GM18867 (cell line): ENCODE data around the gene FAM222B.
A peak's percentile ranks its signal among the peaks of the same experiment; 100 is the strongest.
"Not testable (repeated sequence)": the region's sequence is repeated elsewhere in the genome, so short reads cannot be mapped to it uniquely, and the experiment has no call there.

ENCODE experiments used
- ATAC-seq: cut with Tn5 transposase; IDR thresholded peaks from one replicate; pipeline ENCODE4 v1.9.1; 2021; ENCODE audit warnings: mild to moderate bottlenecking, moderate library complexity; ENCODE audit not compliant: unreplicated experiment

FAM222B gene

DNA sequence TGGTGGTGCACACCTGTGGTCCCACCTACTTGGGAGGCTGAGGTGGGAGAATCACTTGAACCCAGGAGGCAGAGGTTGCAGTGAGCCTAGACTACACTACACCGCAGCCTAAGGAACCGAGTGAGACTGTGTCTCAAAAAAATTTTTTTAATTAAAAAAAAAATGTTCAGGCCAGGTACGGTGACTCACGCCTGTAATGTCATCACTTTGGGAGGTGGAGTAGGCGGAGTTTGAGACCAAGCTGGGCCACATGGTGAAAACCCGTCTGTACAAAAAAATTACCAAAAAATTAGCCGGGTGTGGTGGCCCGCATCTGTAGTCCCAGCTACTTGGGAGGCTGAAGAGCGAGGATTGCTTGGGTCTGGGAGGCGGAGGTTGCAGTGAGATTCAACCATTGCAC, 3.6 kb upstream of the FAM222B start:
- ATAC-seq = no peak

DNA sequence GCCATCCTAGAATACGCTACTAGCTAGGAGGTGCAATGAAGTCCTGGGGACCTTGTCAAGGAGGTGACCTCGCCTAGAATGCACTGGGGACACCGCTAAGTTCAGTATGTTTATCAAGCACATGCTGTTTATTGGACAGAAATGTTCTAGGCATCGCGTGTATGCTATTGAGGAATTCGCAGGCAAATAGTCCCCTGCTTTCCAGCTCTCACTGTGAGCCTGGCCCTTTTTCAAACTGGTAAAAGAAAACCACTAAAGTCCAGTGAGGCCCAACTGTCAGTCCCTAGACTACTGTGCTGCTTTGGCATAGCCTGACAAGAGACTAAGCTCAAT, 1.2 kb upstream of the FAM222B start:
- ATAC-seq = no peak

DNA sequence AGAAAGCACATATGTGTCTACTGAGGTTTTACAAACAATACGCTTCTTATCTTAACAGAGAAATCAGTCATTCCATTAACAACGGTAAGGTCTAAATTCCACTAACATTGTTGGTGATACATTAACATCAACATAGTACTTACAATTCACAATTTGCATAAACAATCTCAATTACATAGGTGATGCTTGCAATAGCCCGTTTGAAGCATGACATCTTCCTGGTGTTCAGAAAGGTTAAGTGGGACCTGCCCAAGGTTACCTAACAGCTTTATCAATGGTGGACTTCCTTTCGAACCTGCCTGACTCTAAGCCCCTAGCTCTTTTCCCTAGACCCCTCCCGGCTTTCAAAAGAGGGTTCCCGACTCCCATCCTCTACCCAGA, 699 bp downstream of the FAM222B start:
- ATAC-seq = peak; percentile 22

DNA sequence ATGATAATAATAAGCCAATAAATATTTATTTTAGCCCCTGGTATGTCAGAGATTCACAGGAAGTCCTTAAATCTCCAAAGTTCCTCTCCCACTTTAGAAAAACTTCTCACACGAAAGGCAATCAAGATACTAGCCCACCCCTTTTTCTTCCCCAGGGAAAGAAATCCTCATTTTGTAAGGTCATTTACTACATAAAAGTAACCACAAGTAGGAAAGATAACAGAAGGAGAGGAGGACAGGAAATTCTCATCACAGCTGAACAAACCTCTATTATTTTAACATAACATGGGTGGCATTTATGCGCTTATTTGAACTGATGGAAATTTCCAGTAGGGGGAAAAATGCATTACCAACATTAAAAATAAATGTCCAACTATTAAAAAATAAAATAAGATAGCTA, 3.4 kb downstream of the FAM222B start:
- ATAC-seq = no peak

DNA sequence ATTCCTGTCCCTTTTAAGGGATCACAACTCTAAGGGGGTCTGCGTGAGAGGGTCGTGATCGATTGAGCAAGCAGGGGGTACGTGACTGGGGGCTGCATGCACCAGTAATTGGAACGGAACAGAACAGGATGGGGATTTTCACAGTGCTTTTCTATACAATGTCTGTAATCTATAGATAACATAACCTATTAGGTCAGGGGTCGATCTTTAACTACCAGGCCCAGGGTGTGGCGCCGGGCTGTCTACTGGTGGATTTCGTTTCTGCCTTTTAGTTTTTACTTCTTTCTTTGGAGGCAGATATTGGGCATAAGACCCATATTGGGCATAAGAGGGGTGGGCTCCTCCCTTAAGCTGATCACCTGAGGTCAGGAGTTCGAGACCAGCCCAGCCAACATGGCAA, 6.0 kb downstream of the FAM222B start:
- not testable (repeated sequence) for ATAC-seq

DNA sequence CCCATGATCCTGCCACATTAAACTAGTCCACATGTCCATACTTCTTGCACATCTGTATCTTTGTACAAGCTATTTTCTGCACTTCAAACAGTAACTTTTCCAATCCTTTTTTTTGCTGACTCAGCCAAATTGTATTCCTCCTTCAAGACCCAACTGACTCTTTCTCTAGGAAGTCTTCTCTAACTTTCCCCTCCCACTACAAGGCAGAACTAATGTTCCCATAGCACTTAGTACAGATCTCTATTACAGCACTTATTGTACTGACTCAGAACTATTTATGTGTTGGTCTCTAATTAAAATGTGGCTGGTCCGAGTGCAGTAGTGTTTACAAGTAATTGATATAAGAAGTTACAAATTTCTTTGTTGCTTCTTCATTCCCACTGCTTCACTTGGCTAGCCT, 8.2 kb downstream of the FAM222B start:
- no peak for ATAC-seq

DNA sequence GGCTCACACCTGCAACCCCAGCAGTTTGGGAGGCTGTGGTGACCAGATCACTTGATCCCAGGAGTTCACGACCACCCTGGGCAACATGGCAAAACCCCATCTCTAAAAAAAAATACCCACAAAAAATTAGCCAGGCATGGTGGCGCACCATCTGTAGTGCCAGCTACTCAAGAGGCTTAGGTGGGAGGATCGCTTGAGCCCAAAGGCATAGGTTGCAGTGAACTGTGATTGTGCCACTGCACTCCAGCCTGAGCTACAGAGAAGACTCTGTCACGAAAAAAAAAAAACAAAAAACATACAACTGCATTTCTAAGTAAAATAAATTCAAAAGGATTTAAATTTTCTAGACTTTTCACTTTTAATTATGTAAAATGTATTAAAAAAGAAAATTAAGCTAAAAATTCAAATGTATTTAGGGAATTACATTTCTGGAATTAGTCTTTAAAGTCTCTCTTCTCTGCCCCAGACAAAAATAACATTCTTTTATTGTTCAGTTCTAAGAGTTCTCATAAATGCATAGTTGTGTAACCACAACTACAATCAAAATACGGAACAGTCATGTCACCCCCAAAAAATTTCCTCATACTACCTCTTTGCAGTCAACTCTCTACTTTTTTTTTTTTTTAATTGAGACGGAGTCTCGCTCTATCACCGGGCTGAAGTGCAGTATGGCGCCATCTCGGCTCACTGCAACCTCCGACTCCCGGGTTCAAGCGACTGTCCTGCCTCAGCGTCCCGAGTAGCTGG, 14.1 kb downstream of the FAM222B start:
- no peak for ATAC-seq

DNA sequence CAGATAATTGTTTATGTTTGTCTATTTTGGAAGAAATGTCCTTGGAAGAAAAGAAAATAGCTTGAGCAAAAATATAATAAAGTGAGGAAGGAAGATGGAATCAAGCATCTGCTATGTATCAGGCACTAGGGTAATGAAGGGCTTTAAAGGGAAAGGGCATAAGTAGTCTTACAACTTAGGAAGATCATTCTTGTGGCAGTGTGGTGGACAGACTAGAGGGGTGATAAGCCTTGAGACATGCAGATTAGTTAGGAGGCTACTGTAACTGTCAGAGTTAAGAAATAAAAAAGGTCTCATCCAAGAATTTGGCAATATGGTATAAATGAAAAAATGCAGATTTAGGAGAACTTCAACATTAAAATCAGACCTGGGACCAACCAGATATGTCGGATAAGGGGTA, 14.9 kb downstream of the FAM222B start:
- ATAC-seq = no peak

DNA sequence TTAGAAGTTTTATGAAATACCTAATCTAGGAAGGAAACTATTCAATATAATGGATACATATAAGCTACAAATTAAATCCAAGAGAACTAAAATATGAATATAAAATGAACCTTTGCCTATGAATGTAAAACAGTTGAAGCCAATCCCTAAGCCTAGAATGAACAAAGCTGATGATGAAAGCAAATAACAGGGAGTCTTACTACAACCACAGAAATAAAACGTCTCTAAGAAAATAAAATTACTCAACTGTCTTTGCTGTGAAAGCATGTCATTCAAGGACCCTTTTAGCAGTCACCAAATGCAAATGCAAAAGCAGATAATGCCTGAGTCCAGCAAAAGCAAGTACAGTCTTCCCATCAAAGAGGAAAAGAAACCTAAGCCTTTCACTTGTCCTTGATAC, 23.0 kb downstream of the FAM222B start:
- ATAC-seq = no peak

DNA sequence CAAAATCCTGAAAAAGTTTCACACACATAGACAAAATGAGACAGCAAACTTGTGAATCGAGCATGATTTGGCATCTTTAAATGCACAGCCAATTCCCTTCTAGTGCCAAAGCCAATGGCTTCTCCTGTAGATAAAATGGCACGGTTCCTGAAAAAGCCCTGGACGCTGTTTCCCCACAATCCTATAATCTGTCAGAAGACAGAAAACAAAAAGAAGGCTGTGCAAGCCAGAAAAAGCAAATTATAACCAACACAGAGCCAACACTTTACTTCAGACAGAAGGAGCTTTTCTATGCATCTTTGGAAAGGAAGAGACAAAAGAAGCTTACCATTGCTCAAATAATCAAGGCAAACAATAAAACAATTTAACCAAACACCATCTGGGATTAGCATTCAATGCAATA, 23.8 kb downstream of the FAM222B start:
- no peak for ATAC-seq

DNA sequence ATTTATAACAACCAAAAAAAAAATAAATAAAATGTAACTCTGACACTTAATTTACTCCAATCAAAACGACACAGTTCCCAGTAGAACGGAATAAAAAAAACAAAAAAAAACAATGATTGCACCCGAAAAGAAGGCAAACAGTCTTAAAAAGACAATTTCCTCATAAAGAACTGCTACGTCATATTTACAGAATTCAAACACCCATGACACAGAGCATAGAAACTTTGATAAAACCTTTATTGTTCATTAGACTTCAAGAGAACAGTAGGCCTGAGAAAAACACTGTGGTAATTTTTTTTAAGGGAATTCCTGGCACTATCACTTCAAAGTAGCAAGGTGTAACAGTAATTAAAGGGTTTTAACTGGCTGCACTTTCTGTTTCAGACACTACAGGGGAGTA, 26.1 kb downstream of the FAM222B start:
- no peak for ATAC-seq

DNA sequence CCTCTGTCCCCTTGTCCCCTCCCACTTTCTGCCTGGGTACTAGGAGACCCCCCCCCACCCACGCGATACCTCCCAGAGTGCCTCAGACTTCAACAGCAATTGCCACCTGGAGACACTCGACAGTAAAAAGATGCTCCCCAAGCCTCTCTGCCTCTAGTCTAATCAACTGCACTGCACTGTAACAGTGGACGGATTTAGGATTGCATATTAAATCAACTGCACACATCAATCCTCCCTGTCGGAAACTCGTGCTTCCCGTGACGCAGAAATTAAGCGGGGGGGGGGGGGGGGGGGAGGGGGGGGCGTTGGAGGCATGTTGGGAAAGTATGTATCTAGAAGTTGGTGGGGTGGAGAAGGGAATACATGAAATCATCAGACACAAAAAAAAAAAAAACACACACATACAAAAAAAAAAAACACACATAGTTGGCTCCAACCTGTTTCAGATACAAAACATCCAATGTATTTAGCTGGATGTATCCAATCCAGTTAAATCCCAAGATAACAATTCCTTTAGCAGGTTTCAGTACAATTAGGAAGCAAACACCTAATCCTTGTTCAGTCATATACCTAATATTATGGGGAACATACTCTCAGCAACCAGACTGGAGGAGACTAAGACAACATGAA, 29.7 kb downstream of the FAM222B start:
- ATAC-seq = no peak

DNA sequence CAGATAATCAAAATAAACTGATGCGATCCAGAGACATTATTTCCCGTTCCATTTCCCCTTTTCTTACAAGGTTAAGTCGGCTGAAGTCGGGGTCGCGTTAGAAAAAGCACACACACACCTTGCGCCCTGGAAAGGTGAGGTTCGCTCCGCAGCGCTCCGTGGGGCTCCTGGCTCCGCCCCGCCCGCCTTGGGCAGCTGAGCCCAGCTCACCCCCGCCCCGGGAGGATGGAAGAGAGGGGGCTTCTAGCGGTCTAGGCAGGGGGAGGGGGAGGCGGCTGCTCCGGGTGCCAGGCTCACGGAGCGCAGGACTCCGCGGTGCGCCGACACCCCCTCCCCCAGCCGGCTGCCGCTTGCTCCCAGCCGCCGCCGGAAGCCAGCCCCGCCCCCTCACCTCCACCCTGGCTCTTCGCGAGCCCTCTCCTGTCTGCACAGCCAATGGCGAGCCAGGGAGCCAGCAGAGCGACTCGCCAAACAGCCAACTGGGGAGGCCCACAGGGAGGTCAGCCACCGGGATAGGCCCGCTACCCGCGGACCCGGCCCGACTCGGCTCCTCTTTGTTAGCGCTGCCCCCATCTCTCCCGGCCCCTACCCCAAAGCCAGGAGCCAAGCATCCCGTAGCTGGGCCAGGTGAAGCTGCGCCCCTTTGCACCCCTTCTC, 30.4 kb downstream of the FAM222B start:
- ATAC-seq = peak; percentile 99

DNA sequence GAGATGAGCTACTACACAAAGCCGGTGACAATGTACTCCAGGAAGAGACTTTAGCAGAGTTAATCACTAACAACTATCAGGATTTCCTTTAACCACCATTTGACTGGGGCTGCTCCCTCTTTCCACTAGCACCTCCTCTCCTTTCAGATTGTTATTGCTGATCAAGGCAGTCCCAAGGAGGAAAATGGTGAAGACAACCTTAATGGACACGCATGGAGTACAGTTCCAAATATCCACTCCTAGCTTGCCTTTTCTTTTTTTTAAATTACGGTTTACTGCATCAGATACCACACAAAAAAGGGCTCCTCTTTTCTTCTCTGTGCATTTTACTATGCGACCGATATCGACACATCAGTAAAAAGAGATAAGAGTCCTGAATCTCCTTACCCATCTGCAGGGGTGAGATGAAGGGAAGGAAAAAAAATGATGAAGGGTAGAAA, 30.9 kb downstream of the FAM222B start:
- no peak for ATAC-seq

DNA sequence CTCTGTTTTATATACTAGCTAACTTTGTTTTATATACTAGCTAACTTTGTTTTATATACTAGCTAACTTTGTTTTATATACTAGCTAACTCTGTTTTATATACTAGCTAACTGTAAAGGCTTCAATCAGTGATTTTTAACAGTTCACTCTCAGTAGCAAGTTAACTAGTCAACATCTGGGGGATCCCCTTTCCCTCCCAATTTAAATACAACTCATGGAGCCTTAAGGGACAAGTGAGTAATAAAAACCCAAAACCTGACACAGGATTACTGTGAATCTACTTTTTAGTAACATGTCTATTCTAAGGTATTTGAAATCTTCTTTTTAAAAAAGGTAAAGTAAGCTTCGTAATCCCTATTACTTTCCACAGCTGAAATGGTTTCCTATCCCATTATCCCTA, 32.2 kb downstream of the FAM222B start:
- ATAC-seq = no peak

DNA sequence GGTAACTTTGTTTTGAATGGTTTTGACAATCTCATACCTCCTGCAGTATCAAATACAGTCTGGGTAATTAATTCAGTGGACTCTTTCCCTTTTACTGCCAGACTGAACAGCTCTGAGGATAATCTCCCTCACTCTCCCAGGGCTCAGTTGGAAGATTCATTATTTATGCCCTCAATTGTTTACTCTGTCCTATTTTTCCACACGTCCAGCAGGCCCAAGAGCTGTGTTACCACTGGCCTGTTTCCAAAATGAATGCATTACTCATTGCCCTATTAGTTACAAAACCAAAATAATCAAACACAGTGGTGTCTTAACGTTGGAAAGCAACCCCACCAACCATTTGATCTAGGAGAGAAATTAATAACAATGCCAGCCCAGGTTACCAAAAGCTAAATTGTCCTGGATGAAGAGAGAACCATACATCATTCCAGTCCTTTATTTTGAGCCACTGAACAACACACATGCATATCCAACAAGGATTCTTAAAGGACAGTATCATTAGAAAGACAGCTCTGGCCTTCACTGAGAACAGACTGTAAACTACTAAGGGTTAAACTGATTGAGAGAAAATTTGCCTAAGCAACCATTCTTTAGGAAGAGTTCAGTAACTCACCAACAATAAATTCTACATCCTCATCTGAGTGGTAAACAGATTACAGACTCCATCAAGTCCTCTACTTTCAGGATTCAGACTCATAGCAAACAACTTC, 34.5 kb downstream of the FAM222B start:
- no peak for ATAC-seq

DNA sequence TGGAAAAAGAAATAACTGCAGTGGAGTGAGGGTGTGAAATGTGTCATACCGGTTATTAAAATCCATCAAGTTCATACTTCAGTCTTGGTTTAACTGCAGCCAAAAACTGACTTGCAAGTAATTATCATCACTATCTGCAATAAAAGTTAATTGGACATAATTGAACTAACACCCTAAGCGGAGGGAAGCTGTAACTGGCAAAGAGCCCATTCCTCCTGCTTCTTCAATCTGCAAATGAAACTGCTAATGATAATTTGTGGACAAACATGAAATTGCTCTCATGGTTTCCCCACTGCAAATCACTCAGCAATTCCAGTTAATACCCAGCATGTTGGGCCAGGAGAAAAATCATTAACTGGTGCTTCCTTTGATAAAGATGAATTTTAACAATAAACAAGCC, 46.5 kb downstream of the FAM222B start:
- ATAC-seq = no peak

DNA sequence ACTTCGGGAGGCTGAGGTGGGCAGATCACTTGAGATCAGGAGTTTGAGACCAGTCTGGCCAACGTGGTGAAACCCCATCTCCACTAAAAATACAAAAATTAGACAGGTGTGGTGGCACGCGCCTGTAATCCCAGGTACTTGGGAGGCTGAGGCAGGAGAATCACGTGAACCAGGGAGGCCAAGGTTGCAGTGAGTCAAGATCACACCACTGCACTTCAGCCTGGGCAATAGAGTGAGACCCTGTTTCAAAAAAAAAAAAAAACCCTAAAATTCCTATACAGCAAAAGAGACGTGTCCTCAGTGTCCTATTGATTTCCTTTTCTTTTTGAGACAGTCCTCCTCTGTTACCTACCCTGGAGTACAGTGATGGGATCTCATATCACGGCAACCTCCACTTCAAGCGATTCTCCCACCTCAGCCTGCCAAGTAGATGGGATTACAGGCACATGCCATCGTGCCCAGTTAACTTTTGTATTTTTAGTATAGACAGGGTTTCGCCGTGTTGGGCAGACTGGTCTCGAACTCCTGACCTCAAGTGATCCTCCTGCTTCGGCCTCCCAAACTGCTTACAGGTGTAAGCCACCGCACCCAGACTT, 47.6 kb downstream of the FAM222B start:
- not testable (repeated sequence) for ATAC-seq

DNA sequence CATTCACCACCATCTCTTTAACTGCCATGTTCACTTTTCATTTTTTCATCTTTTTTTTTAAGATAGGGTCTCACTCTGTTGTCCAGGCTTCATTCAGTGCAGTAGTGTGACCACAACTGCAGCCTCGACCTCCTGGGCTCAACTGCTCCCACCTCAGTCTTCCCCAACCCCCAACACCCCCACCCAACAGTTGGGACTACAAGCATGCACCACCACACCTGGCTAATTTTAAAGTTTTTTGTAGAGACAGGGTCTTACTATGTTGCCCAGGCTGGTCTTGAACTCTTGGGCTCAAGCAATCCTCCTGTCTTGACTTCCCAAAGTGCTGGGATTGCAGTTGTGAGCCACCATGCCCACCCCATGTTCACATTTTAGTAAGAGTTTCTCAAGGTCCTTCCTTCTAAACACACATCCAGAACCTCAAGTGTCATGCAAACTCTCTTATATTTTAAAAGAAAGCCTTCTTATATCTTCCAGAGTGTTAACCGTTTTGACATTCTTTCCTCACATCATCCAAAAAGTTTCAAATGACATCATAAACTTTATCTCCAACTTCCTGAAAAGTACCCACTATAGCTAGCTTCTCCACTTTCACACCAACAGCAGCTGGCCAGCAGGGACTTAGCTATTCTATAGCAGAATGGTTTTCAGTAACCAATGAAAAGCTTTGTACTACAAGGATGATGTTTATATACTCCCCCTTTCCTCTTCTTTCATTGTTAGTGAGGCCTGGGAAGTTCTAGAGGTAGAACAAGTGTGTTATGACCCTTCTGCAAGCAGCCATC, 49.5 kb downstream of the FAM222B start:
- ATAC-seq = no peak

DNA sequence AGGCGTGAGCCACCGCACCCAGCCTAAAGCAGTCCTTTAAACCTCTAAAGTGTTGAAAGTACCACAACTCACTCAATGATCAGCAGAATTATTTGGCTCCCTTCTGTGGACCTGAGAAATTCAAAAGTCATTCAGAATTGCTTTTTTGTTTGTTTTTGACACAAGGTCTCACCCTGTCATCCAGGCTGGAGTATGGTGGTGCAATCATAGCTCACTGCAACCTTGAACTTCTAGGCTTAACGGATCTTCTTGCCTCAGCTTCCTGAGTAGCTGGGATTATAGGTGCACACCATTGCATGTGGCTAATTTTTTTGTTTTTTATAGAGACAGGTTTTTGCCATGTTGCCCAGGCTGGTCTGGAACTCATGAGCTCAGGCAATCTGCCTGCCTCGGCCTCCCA, 54.5 kb downstream of the FAM222B start:
- no peak for ATAC-seq

DNA sequence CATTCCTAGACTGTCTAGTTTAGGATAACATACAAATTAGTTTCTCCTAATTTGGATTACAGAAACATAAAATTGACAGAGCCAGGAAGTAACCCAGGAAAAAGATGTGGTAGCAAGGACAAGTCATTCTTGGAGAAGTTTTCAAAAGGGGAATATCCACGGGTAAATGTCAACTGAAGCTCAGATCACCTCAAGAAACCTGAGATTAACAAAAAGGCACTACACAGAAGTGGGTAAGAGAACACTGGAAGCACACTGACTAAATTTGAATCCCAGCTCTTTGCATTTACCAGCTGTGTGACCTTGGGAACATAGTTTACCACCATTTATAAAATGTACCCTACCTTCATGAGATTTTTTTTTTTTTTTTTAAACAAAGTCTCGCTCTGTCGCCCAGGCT, 59.4 kb downstream of the FAM222B start:
- no peak for ATAC-seq
